IPS-NIHi11 (cell line): ENCODE results near the gene LRP1.

ENCODE experiments used
- DNase-seq: peaks from one replicate; pipeline ENCODE4 v3.0.0; 2012; ENCODE audit warnings: mixed read lengths, low spot score

The LRP1 gene

DNA sequence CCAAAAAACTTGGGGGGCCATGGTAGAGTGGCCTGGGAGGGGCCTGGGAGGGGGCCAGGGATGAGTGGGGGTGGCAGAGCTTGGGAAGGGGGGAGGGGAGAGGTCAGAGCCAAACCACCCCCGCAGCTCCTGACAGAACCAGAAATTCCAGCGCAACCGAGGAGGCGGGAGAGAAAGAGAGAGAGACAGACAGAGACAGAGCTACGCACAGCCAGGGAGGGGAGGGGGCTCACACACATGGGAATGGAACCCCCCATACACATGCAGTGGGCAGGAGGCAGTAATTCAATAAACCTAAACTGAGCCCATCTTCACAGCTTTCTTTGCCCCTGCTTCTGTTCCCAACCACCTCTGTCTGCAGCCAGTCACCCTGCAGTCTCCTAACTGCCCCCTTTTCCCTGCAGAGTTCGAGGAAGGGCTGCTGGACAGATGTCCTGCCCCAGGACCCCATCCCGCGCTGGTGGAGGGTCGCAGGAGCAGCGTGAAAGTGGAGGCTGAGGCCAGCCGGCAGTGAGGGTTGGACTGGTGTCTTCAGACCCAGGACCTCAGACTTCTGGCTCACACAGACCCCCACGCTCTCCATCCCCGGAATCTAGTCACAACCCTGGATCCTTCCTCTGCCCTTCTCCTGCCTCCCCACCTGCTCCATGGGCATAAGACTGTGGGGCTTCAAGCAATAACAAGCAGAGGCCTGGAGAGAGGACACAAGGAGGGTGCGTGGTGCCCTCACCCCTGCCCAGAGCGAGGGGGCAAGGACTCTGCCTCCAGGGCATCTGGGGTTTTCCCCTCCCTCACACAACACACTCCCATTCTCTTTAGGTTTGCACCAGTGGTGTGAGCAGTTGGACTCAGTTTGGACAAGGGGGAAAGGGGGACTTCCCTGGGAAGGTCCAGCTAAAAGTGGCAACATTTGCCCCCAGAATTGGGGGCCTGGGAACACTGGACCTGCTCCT lies 33.8 kb upstream of the LRP1 start:
- no peak for DNase-seq

DNA sequence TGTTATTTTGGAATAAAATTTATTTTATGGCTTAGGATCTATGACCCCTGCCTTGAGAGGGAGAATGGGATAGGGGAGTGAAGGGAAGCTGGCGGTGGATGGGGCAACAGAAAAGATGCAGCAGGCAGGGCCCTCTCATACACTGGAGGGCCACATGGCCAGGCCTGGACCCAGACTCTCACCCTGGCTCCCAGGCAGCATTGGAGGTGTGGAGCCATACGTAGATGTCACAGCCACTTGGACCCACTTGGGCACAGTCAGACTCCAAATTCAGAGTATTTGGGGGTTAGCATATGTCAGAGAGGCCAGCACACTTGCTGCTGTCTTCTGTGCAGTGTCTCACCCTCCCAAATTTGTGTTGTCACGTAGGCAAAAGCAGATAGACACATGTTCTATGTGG lies 32.8 kb upstream of the LRP1 start:
- no peak for DNase-seq

DNA sequence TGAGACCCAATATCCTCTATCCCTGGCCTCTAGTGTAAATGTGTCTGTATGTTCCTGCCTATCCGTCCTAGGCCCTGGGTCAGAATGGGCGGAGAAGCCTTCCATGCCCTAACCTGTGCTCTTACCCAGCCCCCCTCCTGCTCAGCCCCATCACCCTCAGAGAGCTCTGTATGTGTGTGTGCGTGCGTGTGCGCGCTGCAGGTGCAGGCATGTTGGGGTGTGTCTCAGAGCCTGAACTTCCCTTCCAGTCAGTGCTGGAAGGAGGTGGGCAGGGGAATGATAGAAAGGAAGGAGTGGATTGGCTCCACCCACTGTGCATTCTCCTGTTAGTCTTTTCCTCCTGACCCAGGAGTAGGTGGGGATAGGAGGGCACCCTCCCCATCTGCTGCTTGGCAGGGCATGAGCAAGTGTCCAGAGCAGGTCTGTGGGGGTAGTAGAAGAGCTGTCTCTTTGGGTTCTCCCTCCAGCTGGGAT lies 32.1 kb upstream of the LRP1 start:
- DNase-seq, result peak; percentile 16

- peak; percentile 2 for DNase-seq
Measured at GRCh38 chr12:57096748-57097553, 31.3 kb upstream of the LRP1 start.

DNA sequence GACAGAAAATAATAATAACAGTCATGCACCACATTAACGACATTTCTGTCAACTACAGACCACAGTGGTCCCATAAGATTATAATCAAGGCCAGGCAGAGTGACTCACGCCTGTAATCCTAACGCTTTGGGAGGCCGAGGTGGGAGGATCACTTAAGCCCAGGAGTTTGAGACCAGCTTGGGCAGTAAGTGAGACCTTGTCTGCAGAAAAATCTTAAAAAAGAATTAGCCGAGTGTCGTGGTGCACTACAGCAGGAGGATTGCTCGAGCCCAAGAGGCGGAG lies 30.8 kb upstream of the LRP1 start:
- DNase-seq, result no peak

DNA sequence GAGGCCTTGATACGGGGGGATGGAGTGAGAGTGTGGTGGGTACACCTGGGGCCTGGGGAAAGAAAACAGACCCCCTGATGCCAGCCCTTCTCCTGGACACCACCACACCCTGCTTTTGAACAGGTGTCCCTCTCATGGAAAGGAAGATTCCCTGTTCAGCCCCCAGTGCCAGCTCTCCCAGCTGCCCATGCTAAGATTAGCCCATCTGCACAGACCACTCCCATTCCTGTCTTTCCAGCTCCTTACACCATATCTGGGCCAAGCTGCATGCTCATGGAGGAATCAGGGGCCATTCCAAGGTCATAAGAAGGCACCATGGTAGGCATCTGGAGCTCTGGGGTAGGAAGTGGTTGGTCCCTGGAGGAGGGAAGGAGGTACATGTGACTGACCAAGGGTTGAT lies 29.7 kb upstream of the LRP1 start:
- no peak for DNase-seq

- DNase-seq, result no peak
Measured at GRCh38 chr12:57099047-57099714, 29.1 kb upstream of the LRP1 start.

GRCh38 chr12:57099766-57100165 lies 28.5 kb upstream of the LRP1 start:
- DNase-seq, result peak; percentile 3

GRCh38 chr12:57101892-57102695 lies 26.2 kb upstream of the LRP1 start:
- DNase-seq, result peak; percentile 10

DNA sequence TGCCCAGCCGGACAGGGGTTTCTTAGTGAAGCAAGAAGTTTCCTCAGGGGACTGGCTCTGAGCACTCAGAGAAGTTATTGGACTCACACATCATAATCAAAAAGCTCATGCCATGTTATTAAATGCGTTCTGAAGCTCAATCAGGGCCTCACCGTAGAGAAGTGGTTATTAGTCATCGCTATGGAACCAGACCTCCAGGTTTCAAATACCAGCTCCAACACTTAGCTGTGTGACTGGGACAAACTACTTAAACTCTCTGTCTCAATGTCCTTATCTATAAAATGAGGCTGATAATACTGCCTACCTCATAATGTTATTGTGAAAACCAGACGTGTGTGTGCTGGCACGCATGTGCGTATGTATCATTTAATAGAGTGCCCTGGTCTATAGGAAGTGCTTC lies 24.4 kb upstream of the LRP1 start:
- DNase-seq, result no peak

DNA sequence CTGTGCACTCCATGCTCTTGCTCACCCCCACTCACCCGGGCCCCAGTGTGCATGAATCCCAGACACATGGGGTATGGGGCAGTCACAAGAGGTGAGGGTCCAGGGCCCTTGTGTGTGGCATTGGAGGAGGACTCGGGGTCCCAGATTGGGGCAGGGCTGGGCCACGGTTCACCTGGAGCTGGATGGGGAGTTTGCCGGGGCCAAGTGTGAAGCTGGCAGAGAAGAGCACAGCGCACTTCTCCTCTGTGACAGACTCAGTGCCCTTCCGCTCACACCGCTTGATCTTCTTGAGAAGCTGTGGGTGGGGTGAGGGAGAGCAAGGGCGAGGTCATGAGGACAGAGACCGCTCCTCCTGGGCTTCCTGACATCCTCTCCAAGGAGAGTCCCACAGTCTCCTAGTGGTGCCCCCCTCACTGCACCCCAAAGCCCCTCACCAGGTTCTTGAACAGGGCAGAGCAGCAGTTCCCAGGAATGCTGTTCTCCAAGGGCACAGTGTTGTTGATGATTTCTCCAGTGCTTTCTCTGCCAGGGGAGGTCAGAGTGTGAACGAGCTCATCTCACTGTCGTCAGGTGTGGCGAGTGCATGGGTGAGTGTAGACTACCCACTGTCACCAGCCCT lies 23.9 kb upstream of the LRP1 start:
- peak; percentile 2 for DNase-seq

DNA sequence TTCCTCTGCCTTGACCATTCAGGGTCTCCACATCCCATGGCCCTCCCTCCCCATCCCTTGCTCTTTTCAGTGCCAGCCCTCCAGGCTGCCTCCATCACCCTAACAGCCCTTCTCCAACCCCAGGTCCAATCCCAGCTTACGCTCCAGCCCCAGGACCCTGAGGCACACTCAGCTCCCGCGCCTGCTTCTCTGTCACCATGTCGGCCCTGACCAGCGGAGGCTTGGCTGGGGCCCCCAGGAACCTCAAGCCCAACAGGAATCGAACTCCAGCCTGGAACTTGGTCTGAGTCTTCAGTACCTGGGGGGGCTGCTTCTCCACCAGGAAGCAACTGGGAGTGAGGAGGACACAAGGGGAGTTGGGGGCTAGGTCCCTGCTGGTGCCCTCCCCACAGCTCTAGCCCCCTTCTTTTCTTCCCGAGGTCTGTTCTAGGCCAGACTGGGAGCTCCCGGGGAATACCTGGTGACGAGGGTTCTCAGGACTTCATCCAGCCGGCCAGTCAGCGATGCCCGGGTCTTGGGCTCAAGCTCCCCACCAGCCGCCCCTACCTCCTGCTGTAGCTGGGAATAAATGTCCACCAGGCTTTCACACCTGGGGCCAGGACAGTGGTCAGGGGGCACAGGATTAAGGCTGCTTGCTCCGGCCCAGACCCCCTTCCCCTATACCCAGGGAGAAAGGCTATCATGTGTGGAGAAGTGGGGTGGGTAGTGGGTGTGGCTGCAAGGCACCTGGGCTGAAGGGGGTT lies 23.1 kb upstream of the LRP1 start:
- DNase-seq, result no peak

- peak; percentile 1 for DNase-seq
Measured at GRCh38 chr12:57106021-57106708, 22.1 kb upstream of the LRP1 start.

DNA sequence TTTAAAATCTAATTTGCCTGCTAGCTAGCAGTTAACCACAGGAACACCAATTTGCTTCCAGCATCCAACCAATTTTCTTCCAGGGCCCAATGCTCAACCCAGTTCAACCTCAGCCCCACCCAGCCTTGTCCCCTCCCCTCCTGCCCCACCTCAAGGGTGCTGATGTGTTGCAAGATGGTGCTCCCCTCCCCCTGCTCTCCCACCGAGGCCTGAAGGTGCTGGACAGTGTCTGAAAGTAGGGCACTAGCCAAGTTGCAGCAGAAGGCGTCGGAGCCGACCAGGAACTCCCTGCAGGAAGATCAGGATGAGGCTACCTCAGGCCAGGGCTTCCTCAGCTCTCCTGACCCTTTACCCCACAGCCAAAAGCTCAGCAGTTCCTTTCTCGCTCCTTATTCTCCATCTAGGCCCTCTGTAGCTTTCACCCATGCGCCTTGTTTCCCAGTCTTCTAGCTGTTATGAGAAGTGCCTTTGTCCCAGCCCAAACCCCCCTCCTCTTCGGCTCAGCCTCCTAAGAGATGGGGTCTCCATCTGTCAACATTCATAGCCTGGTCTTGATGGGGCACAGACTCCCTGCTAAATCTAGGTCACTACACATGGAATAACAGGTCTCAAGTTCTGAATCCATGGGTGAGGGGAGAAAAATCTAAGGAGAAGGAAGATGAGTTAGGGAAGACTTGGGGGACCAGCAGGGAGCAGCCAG lies 20.7 kb upstream of the LRP1 start:
- DNase-seq, result no peak

GRCh38 chr12:57109207-57110103 lies 18.8 kb upstream of the LRP1 start:
- no peak for DNase-seq

GRCh38 chr12:57110104-57111030 lies 17.9 kb upstream of the LRP1 start:
- peak; percentile 84 for DNase-seq
